Stimulated activated CD8-positive, alpha-beta memory T cell treated with anti-CD3 and anti-CD28 coated beads, Interleukin-7, amount 100 ng/mL, for 1 hour (primary cell): ENCODE results near the gene CATSPERD.
A peak's percentile ranks its signal among the peaks of the same experiment; 100 is the strongest.
"Not testable (repeated sequence)": the region's sequence is repeated elsewhere in the genome, so short reads cannot be mapped to it uniquely, and the experiment has no call there.

Source experiments
- DNase-seq, 2 donors: peaks; one replicate each; pipeline ENCODE4 v3.0.0-alpha.2; 2020; ENCODE audit warnings: low read depth in 2 of 2

The CATSPERD gene

GRCh38 chr19:5684694-5685430 lies 35.6 kb upstream of the CATSPERD start:
- DNase-seq = no peak

- no peak for DNase-seq
Measured at GRCh38 chr19:5686326-5686646, 34.2 kb upstream of the CATSPERD start.

- peak; percentile 92 to 95 for DNase-seq
Measured at GRCh38 chr19:5686647-5687359, 33.6 kb upstream of the CATSPERD start.

- DNase-seq = no peak
Measured at GRCh38 chr19:5687360-5688198, 32.9 kb upstream of the CATSPERD start.

- not testable (repeated sequence) for DNase-seq
Measured at GRCh38 chr19:5688262-5688881, 32.1 kb upstream of the CATSPERD start.

GRCh38 chr19:5690125-5690954 lies 30.1 kb upstream of the CATSPERD start, which contains the start of gene RPL36:
TSS of gene RPL36 (plus strand) at chr19:5690295. CDS start at chr19:5690508, 213 bp downstream.
- peak; percentile 99 for DNase-seq

- no peak for DNase-seq
Measured at GRCh38 chr19:5690955-5691821, 29.2 kb upstream of the CATSPERD start.

- no peak for DNase-seq
Measured at GRCh38 chr19:5691822-5692722, 28.4 kb upstream of the CATSPERD start.

- DNase-seq = no peak
Measured at GRCh38 chr19:5692723-5693194, 27.7 kb upstream of the CATSPERD start.

- no peak for DNase-seq
Measured at GRCh38 chr19:5693195-5694166, 27.0 kb upstream of the CATSPERD start.

GRCh38 chr19:5694167-5694955 lies 26.1 kb upstream of the CATSPERD start:
- DNase-seq = no peak

- no peak for DNase-seq
Measured at GRCh38 chr19:5694956-5695648, 25.3 kb upstream of the CATSPERD start.

- no peak for DNase-seq
Measured at GRCh38 chr19:5695649-5696195, 24.7 kb upstream of the CATSPERD start.

- DNase-seq = no peak
Measured at GRCh38 chr19:5696196-5697021, 24.0 kb upstream of the CATSPERD start.
